GM13976 (cell line): Measurements from ENCODE around the gene DLK1.

ENCODE experiments used
- DNase-seq: peaks from one replicate; pipeline ENCODE4 v3.0.0; 2012; ENCODE audit warnings: low spot score
- CTCF ChIP-seq: IDR thresholded peaks from 2 replicates; pipeline ENCODE4 v1.5.1; 2012; ENCODE audit warnings: borderline replicate concordance, mild to moderate bottlenecking; ENCODE audit not compliant: insufficient read depth; ENCODE audit errors: extremely low read depth, missing control alignments, control extremely low read depth
- in situ Hi-C: fragments of 300-500 bp; cut with MboI; formaldehyde crosslinking; loops from one replicate; pipeline ENCODE4 v1.12.0; 2022; ENCODE audit warnings: low sequenced_read_pairs, mixed read lengths, inconsistent platforms; ENCODE audit not compliant: unreplicated experiment

The DLK1 gene

DNA sequence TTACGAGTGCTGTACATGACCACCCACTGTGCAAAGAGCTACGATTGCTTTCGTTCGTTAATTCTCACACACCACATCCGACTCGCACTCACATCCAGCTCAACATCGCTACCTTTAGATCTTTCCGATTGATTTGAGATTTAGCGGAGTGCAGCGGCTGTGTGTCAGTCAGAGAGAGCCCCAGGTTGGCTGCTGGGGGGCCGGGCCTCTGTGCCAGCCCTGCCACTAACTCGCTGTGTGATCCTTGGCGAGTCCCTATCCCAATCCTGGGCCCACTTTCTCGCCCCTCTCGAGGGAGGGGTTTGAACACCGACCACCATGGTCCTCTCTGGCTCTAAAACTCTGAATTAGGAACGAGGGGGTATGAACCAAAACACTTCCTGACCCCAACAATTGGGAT, 8.6 kb downstream of the DLK1 start:
- in situ Hi-C loops, result no loop called here

GRCh38 chr14:100736269-100737180, 9.8 kb downstream of the DLK1 start:
- in situ Hi-C loops, result no loop called here
- no peak for DNase-seq
- no peak for TF ChIP-seq CTCF

More for the DNA sequence above, 8.6 kb downstream of the DLK1 start:
- DNase-seq, result no peak
- no peak for TF ChIP-seq CTCF

DNA sequence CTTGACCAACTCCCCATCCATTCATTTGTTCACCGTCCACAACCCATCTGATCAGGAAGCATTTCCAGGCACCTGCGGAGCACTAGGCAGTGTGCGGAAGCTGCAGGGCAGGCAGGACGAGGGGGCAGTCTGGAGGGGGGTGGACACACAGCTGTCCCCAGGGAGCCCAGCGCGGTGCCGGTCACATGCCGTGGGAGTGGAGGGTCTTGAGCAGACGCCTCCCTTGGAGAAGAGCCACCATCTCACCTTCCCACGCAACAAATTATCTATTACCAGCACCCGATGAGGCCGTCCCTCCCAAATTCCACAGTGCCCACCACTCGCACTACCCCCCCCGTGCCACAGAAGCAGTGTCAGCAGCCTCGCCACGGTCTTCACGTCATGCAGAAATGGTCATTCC, 10.8 kb downstream of the DLK1 start:
- no peak for TF ChIP-seq CTCF
- in situ Hi-C loops, result no loop called here
- DNase-seq, result no peak

GRCh38 chr14:100738269-100738691, 11.6 kb downstream of the DLK1 start:
- no peak for TF ChIP-seq CTCF
- no peak for DNase-seq
- in situ Hi-C loops, result no loop called here

- DNase-seq, result no peak
- in situ Hi-C loops, result no loop called here
- no peak for TF ChIP-seq CTCF
These were observed 12.0 kb downstream of the DLK1 start for GRCh38 chr14:100738704-100739131.

GRCh38 chr14:100739306-100739705, 12.6 kb downstream of the DLK1 start:
- in situ Hi-C loops, result no loop called here
- no peak for DNase-seq
- TF ChIP-seq CTCF, result no peak
